Measurements from ENCODE around the gene EVI5L.

Gene EVI5L

DNA sequence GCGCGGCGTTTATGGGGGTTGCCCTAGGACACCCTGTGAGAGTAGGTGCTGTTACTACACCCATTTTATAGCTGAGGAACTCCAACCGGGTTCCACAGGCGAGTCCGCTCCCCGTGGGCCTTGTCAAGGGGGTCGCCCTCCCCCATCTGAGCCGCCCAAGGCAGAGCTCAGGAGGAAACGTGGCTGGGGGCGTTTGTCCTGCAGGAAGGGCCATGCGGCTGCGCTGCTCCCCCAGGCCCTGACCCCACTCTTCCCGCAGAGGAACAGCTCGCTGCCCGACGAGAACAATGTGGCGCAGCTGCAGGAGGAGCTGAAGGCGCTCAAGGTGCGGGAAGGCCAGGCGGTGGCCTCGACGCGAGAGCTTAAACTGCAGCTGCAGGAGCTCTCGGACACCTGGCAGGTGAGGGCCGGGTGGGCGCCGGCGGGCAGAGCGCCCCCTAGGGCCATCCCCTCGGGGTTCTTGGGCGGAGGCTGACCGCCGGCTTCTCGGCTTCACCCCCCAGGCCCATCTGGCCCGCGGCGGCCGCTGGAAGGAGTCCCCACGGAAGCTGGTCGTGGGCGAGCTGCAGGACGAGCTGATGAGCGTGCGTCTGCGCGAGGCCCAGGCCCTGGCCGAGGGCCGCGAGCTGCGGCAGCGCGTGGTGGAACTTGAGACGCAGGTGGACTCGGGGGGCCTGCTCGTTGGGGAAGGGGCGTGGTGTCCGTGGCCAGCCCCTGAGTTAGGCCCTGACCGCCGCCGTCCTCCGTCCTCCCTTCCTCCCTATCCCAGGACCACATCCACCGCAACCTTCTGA lies 31.8 kb downstream of the EVI5L start:
- DNase-seq, result no peak

DNA sequence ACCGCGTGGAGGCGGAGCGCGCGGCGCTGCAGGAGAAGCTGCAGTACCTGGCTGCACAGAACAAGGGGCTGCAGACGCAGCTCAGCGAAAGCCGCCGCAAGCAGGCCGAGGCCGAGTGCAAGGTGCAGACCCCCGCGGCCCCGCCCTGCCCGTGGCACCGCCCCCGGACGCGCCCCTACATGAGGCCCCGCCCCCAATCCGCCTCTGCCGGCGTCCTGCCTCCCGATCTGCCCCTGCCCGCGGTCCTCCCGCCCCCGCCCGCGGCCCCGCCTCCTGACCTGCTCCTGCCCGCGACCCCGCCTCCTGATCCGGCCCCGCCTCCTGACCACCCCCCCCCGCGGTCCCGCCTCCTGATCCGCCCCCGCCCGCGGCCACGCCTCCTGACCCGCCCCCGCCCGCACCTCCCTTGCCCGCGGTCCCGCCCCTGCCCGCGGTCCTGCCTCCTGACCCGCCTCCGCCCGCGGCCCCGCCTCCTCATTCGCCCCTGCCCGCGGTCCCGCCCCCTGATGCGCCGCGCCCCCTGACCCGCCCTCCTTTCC lies 32.5 kb downstream of the EVI5L start:
- DNase-seq, result peak; percentile 74 to 83

GRCh38 chr19:7863157-7863970 lies 33.3 kb downstream of the EVI5L start:
- no peak for DNase-seq

- DNase-seq, result no peak
Observed at GRCh38 chr19:7863971-7864689, 34.1 kb downstream of the EVI5L start.

GRCh38 chr19:7864690-7865074 lies 34.7 kb downstream of the EVI5L start:
- DNase-seq, result no peak

- peak in 1 of 2 donors; percentile 35 for DNase-seq
Observed at GRCh38 chr19:7865262-7865911, 35.4 kb downstream of the EVI5L start.

DNA sequence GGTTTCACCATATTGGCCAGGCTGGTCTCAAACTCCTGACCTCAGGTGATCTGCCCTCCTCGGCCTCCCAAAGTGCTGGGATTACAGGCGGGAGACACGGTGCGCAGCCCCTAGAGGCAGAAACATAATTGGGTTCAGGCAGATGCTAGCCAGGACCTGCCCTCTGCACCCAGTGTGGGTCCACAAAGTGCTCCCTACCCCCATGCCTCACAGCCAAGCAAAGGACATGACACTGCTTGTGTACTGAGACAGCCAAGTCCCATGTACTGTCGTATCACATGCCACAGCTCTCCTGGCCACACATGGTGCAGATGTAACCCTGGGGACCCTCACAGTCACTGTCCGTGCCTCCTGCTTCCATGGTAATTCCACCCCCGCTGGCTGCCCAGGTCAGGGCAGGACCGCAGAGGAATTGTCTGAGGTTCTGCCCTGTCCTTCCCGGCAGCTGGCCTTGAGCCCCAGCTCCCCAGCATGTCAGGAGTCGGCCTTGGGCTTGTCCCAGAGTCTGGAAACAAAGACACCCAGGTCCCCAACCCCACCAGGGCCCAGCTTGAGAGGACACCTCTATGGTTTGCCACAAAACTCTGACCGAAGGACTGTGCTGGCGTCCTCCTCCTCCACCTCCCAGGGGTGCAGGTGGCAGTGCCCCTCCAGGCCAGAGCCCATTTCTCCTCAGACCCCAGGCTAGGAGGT lies 36.5 kb downstream of the EVI5L start:
- no peak for DNase-seq

GRCh38 chr19:7867092-7867844 lies 37.2 kb downstream of the EVI5L start:
- no peak for DNase-seq

- DNase-seq, result peak in 1 of 2 donors; percentile 9
Observed at GRCh38 chr19:7868326-7868670, 38.3 kb downstream of the EVI5L start.

GRCh38 chr19:7868671-7869452 lies 38.8 kb downstream of the EVI5L start:
- peak; percentile 88 to 89 for DNase-seq

DNA sequence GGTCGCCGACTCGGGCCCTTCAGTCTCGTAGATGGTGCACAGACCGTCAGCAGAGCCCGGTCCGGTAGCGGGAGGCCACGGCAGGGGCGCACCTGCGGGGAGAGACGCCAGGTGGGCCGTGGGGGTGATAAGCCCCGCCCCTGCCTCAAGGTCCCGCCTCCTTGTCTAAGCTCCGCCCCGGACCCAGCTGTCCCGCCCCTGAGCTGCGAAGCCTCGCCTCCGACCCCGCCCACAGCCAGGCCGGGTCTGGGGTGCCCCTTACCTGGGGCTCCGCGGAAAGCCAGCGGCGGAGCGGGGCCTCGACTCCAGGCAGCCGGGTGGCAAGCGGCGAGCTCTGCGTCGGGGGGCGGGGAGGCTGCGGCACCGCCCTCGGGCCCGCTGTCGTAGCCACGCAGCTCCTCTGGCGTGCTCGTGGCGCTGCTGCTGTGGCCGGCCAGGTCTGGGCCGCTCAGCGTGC lies 39.5 kb downstream of the EVI5L start:
- DNase-seq, result peak; percentile 75 to 86

DNA sequence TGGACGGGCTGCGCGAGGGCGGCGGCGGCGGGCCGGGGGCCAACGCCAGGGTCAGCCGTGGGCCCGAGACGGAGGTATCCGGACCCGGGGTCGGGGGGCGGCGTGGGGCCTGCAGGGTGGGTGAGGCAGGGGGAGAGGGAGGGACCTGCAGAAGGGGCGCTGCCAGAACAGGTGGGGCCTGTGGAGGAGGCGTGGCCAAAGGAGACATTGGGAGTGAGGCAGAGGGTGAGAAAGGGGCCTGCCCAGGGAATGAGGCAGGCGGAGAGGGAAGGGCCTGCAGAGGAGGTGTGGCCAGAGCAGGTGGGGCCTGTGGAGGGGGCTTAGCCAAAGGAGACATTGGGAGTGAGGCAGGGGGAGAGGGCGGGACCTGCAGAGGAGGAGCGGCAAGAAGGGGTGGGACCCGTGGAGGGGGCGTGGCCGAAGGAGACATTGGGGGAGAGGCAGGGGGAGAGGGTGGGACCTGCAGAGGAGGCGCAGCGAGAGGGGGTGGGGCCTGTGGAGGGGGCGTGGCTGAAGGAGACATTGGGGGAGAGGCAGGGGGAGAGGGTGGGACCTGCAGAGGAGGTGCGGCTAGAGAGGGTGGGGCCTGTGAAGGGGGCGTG lies 40.0 kb downstream of the EVI5L start:
- DNase-seq, result peak; percentile 64 to 66

DNA sequence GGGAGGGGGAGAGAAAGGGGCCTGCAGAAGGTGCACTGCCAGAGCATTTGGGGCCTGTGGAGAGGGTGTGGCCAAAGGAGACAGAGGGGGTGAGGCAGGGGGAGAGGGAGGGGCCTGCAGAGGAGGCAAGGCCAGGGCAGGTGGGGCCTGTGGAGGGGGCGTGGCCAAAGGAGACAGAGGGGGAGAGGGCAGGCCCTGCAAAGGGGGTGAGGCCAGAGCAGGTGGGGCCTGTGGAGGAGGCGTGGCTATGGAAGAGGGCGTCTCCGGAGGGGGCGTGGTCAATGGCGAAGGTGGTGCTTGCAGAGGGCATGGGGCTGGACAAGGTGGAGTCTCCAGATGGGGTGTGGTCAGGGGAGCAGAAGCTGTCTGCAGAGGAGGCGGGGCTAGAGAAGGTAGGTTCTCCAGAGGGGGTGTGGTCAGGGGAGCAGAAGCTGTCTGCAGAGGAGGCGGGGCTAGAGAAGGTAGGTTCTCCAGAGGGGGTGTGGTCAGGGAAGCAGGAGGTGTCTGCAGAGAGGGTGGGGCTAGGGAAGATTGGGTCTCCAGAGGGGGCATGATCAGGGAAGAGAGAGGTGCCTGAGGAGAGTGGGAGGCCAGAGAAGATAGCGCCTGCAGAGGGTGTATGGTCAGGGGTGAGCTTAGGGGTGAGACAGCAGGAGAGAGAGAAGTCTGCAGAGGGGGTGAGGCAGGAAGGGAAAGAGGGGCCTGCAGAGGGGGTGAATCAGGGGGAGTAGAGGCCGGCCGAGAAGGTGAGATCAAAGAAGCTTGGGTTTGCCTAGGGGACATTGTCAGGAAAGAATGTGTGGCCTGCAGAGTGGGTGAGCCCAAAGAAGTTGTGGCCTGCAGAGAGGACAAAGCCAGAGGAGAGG lies 40.8 kb downstream of the EVI5L start:
- DNase-seq, result peak; percentile 57 to 70

DNA sequence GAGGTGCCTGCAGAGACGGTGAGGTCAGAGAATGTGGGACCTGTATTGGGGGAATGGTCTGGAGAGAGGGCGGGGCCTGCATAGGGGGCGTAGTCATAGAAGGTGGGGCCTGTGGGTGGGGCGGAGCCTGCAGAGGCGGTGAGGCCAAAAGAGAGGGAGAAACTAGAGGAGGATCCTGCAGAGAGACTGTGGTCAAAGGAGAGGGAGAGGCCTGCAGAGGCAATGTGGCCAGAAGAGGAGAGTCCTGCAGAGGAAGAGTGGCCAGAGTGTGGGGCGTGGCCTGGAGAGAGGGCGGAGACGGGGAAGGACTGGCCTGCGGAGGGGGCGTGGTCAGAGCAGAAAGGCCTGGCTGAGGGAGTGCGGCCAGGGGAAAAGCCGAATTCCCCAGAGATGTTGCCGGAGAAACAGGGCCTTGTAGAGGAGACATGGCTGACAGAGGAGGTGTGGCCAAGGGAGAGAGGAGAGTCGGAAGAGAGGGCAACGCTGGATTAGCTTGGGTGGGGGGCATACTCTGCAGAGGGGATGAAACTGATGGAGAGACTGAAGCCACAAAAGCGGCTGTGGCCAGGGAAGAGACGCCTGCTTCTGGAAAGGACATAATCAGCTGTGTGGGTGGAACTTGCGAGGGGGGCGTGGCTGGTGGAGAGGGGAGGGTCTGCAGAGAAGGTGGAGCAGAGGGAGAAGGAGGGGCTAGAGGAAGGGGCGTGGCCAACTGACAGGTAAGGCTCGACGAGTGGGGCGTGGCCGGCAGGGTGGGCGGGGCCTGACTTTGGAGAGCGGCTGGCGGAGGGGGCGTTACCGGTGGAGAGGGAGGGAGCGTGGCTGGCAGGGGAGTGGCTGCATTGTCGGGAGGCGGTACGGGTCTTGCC lies 41.7 kb downstream of the EVI5L start:
- peak; percentile 88 to 89 for DNase-seq

GRCh38 chr19:7872306-7873204 lies 42.5 kb downstream of the EVI5L start:
- no peak for DNase-seq

GRCh38 chr19:7873304-7874075 lies 43.5 kb downstream of the EVI5L start:
- DNase-seq, result no peak
